T-helper 17 cell (primary cell): ENCODE measurements around the gene SPDYE18. TPM values are rescaled to one million over a fixed set of nuclear protein-coding genes. Genes with fewer than 3 reads are reported as not detected.

Experiments used
- total RNA-seq, 4 donors: library from RNA in 2 of 4; stranded (reverse) in 2 of 4; gene quantifications; one replicate each; pipeline ENCODE4 v1.2.3 and lab custom pipeline; 2022 to 2026

Gene SPDYE18
- total RNA-seq, 2 donors from 2014 or later, result 0.60 to 1.6 TPM

Other genes with a start within 250 kb of the SPDYE18 start
- gene SPDYE17, start 30.2 kb downstream of the SPDYE18 start, total RNA-seq, result not detected
- gene CCDC146, start 60.1 kb upstream of the SPDYE18 start, total RNA-seq, result 10 to 100 TPM in 1 of 2 donors, 1 to 10 TPM in 1; 8.5 to 14.7 TPM
- gene FGL2, start 137.3 kb upstream of the SPDYE18 start, total RNA-seq, result 1 to 10 TPM; 5.1 to 7.7 TPM